ENCODE data around the gene GJE1.

Gene GJE1

DNA sequence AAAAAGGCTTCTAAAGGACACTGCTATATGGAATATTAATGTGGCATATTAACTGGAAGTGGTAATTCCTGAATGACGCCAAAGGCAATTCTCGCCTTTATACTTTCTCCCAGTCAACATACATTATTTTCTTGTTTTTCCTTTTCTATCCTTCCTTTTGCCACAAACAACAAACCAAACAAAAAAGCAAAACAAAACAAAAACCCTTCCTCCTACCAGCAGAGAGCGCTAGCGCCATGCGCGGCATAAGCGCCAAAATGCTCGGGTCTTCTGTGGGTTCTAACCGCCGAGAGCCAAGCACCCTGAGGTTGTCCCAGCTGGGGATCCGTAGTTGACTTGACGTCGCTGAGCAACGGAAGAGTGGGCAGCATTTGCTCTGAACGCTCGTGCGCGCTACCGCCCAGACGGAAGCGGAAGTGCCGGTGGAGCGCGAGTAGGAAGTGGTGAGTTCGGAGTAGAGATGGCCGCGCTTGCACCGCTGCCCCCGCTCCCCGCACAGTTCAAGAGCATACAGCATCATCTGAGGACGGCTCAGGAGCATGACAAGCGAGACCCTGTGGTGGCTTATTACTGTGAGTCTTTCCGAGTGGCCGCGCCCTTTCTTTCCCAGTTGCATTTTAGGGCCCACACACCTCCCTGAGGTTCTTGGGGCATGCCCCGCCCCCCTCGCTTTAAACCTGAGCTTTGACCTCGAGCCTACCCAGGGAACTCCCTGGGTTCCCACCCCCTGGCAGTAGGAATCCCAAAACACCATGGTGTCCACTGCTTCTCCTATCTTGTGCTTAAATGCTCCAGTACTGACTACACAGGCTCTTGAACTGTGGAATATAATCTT, 14.3 kb downstream of the GJE1 start, which contains the start of the genes NMBR and VTA1:
Gene NMBR (minus strand): TSS at position 295 of the 835 bp plus-strand sequence. CDS start 58,464 bp downstream, outside the sequence.
Gene VTA1 (plus strand): TSS at position 436 of the 835 bp plus-strand sequence. CDS start 25 bp downstream, at position 461.
- H3K36me3 ChIP-seq (ENCODE audit: insufficient read depth, low read length) = no peaks in the 10 kb centered on the region
- H3F3A ChIP-seq (ENCODE audit: insufficient read depth, low read length) = no peaks in the 10 kb centered on the region
- H3K4me1 ChIP-seq (ENCODE audit: insufficient read depth, low read length, severe bottlenecking) = peaks cover 27% of the 10 kb centered on the region
- peak within 1 kb of the TSS; percentile 84 for H2AFZ ChIP-seq (ENCODE audit: low read length)
- H3K9me3 ChIP-seq (ENCODE audit: low read length) = no peaks in the 10 kb centered on the region
- peak within 1 kb of the TSS; percentile 78 for H3K4me2 ChIP-seq (ENCODE audit: low read length)
- peak within 1 kb of the TSS; percentile 92 for H3K4me3 ChIP-seq (ENCODE audit: low read depth, low read length, poor library complexity, severe bottlenecking)
- H3K9me2 ChIP-seq (ENCODE audit: low read depth, low read length) = no peaks in the 10 kb centered on the region
- H3K79me2 ChIP-seq (ENCODE audit: insufficient read depth, low read length) = peaks cover 47% of the 10 kb centered on the region
- no peak within 1 kb of the TSS for H3K27ac ChIP-seq (ENCODE audit: low read depth, low read length, poor library complexity, severe bottlenecking)
- H3K9ac ChIP-seq (ENCODE audit: low read length) = peak within 1 kb of the TSS; percentile 82
- H3K27me3 ChIP-seq (ENCODE audit: insufficient read depth, low read length) = no peaks in the 10 kb centered on the region
- TF ChIP-seq, protein P1, sequence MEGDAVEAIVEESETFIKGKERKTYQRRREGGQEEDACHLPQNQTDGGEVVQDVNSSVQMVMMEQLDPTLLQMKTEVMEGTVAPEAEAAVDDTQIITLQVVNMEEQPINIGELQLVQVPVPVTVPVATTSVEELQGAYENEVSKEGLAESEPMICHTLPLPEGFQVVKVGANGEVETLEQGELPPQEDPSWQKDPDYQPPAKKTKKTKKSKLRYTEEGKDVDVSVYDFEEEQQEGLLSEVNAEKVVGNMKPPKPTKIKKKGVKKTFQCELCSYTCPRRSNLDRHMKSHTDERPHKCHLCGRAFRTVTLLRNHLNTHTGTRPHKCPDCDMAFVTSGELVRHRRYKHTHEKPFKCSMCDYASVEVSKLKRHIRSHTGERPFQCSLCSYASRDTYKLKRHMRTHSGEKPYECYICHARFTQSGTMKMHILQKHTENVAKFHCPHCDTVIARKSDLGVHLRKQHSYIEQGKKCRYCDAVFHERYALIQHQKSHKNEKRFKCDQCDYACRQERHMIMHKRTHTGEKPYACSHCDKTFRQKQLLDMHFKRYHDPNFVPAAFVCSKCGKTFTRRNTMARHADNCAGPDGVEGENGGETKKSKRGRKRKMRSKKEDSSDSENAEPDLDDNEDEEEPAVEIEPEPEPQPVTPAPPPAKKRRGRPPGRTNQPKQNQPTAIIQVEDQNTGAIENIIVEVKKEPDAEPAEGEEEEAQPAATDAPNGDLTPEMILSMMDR (IDR thresholded peaks at IDR 0.05; ENCODE audit: low read length) = peak; percentile 93
- TF ChIP-seq EZH2 (IDR thresholded peaks at IDR 0.05; ENCODE audit: borderline replicate concordance, low read length) = no peak
- no peaks in the 10 kb centered on the region for H4K20me1 ChIP-seq (ENCODE audit: insufficient read depth, low read length)

DNA sequence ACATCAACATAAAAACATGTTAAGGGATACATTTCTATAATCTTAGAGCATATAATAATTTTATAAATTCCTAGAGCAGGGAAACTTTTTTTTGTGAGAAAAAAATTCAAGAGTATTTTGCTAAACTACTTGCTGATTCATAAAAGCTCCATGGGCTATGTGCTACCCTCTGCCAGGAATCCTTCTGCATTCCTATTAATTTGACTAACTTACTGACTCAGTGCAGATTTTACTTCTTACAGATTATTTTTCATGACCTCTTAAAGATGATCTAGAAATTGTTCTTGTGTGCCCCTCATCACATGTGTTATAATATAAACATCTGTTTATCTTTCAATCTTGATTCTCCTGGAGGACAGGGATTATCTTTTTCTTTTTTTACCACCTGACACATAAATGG, 20.0 kb downstream of the GJE1 start:
- Histone ChIP-seq H3K27ac (ENCODE audit: low read depth, low read length, poor library complexity, severe bottlenecking) (no peak overlapping the region), H3K4me2 (ENCODE audit: low read length) (no peak overlapping the region)
- TF ChIP-seq EZH2 (IDR thresholded peaks at IDR 0.05; ENCODE audit: borderline replicate concordance, low read length) = no peak
- TF ChIP-seq, protein P1 (IDR thresholded peaks at IDR 0.05; ENCODE audit: low read length) = no peak

DNA sequence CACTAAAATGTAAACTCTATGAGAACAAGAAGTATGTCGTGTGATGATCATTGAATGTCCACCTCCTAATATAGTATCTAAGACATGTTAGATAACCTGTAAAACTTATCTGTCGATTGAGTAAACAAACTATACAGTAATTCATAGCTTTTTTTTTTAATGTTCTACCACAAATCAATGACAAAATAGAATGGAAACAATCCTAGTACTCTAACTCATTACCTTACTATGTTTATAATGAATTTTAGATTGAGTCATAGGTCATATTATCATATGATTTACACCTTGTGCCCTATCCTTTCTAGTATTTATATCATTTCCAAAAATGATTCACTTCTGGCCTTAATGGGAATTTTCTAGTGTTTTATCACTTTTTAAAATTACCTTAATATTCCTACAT, 20.5 kb downstream of the GJE1 start:
- Histone ChIP-seq H2AFZ (ENCODE audit: low read length) (no peak overlapping the region), H3K27ac (ENCODE audit: low read depth, low read length, poor library complexity, severe bottlenecking) (no peak overlapping the region), H4K20me1 (ENCODE audit: insufficient read depth, low read length) (no peaks in the 10 kb centered on the region), H3K79me2 (ENCODE audit: insufficient read depth, low read length) (peaks cover 93% of the 10 kb centered on the region), H3F3A (ENCODE audit: insufficient read depth, low read length) (no peaks in the 10 kb centered on the region), H3K4me1 (ENCODE audit: insufficient read depth, low read length, severe bottlenecking) (peaks cover 36% of the 10 kb centered on the region), H3K9ac (ENCODE audit: low read length) (no peak overlapping the region), H3K36me3 (ENCODE audit: insufficient read depth, low read length) (no peaks in the 10 kb centered on the region), H3K27me3 (ENCODE audit: insufficient read depth, low read length) (no peaks in the 10 kb centered on the region), H3K4me3 (ENCODE audit: low read depth, low read length, poor library complexity, severe bottlenecking) (no peak overlapping the region), H3K9me3 (ENCODE audit: low read length) (no peaks in the 10 kb centered on the region), H3K9me2 (ENCODE audit: low read depth, low read length) (no peaks in the 10 kb centered on the region), H3K4me2 (ENCODE audit: low read length) (no peak overlapping the region)
- no peak for TF ChIP-seq EZH2 (IDR thresholded peaks at IDR 0.05; ENCODE audit: borderline replicate concordance, low read length)
- TF ChIP-seq, protein P1 (IDR thresholded peaks at IDR 0.05; ENCODE audit: low read length) = no peak

More for the DNA sequence above, 20.0 kb downstream of the GJE1 start:
- H3K4me3 ChIP-seq (ENCODE audit: low read depth, low read length, poor library complexity, severe bottlenecking) = no peak overlapping the region
- H3K79me2 ChIP-seq (ENCODE audit: insufficient read depth, low read length) = peaks cover 93% of the 10 kb centered on the region
- no peaks in the 10 kb centered on the region for H3K9me2 ChIP-seq (ENCODE audit: low read depth, low read length)
- no peaks in the 10 kb centered on the region for H4K20me1 ChIP-seq (ENCODE audit: insufficient read depth, low read length)
- no peaks in the 10 kb centered on the region for H3F3A ChIP-seq (ENCODE audit: insufficient read depth, low read length)
- H3K9ac ChIP-seq (ENCODE audit: low read length) = no peak overlapping the region
- H3K36me3 ChIP-seq (ENCODE audit: insufficient read depth, low read length) = no peaks in the 10 kb centered on the region
- peaks cover 41% of the 10 kb centered on the region for H3K4me1 ChIP-seq (ENCODE audit: insufficient read depth, low read length, severe bottlenecking)
- H2AFZ ChIP-seq (ENCODE audit: low read length) = no peak overlapping the region
- no peaks in the 10 kb centered on the region for H3K27me3 ChIP-seq (ENCODE audit: insufficient read depth, low read length)
- H3K9me3 ChIP-seq (ENCODE audit: low read length) = no peaks in the 10 kb centered on the region

Measured in OCI-LY1 (cell line).